ENCODE measurements around the gene PPP2R3A.
"Not testable (repeated sequence)": the region's sequence is repeated elsewhere in the genome, so short reads cannot be mapped to it uniquely, and the experiment has no call there.

Gene PPP2R3A

GRCh38 chr3:136110481-136110880, 145.0 kb downstream of the PPP2R3A start:
- Histone ChIP-seq H3K79me2 (ENCODE audit: insufficient read depth, low read length) (no peaks in the 10 kb centered on the region), H3K4me1 (ENCODE audit: insufficient read depth, low read length, poor library complexity, severe bottlenecking) (peaks cover 31% of the 10 kb centered on the region), H4K20me1 (ENCODE audit: insufficient read depth, low read length, poor library complexity, severe bottlenecking) (no peaks in the 10 kb centered on the region), H3F3A (ENCODE audit: low read depth) (no peaks in the 10 kb centered on the region), H3K4me2 (ENCODE audit: low read depth, low read length, poor library complexity, severe bottlenecking) (peak overlapping the region; percentile 45), H3K9ac (ENCODE audit: low read depth, low read length, poor library complexity, severe bottlenecking) (no peak overlapping the region), H3K4me3 (ENCODE audit: low read length, poor library complexity, severe bottlenecking) (no peak overlapping the region), H2AFZ (ENCODE audit: low read length) (0 out of 2 replicates have a peak overlapping the region, but pooled peaks have one; percentile 6), H3K9me2 (replicated peaks; ENCODE audit: low read depth, low read length) (no peaks in the 10 kb centered on the region), H3K27me3 (ENCODE audit: insufficient read depth, low read length, poor library complexity, severe bottlenecking) (no peaks in the 10 kb centered on the region), H3K36me3 (ENCODE audit: insufficient read depth, low read length) (no peaks in the 10 kb centered on the region), H3K9me3 (ENCODE audit: insufficient read depth, low read depth, low read length) (no peaks in the 10 kb centered on the region)
- no peak for TF ChIP-seq EZH2phosphoT487 (IDR thresholded peaks at IDR 0.05; ENCODE audit: borderline replicate concordance)

- Histone ChIP-seq H3K4me1 (ENCODE audit: insufficient read depth, low read length, poor library complexity, severe bottlenecking) (peaks cover 13% of the 10 kb centered on the region), H3K4me2 (ENCODE audit: low read depth, low read length, poor library complexity, severe bottlenecking) (no peak overlapping the region), H3K9me2 (replicated peaks; ENCODE audit: low read depth, low read length) (no peaks in the 10 kb centered on the region), H3K9ac (ENCODE audit: low read depth, low read length, poor library complexity, severe bottlenecking) (no peak overlapping the region), H3F3A (ENCODE audit: low read depth) (no peaks in the 10 kb centered on the region), H3K9me3 (ENCODE audit: insufficient read depth, low read depth, low read length) (no peaks in the 10 kb centered on the region), H3K36me3 (ENCODE audit: insufficient read depth, low read length) (no peaks in the 10 kb centered on the region), H4K20me1 (ENCODE audit: insufficient read depth, low read length, poor library complexity, severe bottlenecking) (no peaks in the 10 kb centered on the region), H3K4me3 (ENCODE audit: low read length, poor library complexity, severe bottlenecking) (no peak overlapping the region), H3K27me3 (ENCODE audit: insufficient read depth, low read length, poor library complexity, severe bottlenecking) (no peaks in the 10 kb centered on the region), H3K79me2 (ENCODE audit: insufficient read depth, low read length) (no peaks in the 10 kb centered on the region), H2AFZ (ENCODE audit: low read length) (no peak overlapping the region)
- TF ChIP-seq EZH2phosphoT487 (IDR thresholded peaks at IDR 0.05; ENCODE audit: borderline replicate concordance) (no peak), CTCF (conservative IDR thresholded peaks at IDR 0.05; ENCODE audit: low read length) (no peak)
These were observed 148.9 kb downstream of the PPP2R3A start for GRCh38 chr3:136114421-136114820.

- not testable (repeated sequence) for H3K4me3 ChIP-seq (ENCODE audit: low read length, poor library complexity, severe bottlenecking); H3K36me3 ChIP-seq (ENCODE audit: insufficient read depth, low read length); H3K27me3 ChIP-seq (ENCODE audit: insufficient read depth, low read length, poor library complexity, severe bottlenecking)
These were observed 153.8 kb downstream of the PPP2R3A start for GRCh38 chr3:136119332-136119731.

GRCh38 chr3:136119783-136120182, 154.3 kb downstream of the PPP2R3A start:
- not testable (repeated sequence) for H4K20me1 ChIP-seq (ENCODE audit: insufficient read depth, low read length, poor library complexity, severe bottlenecking); H2AFZ ChIP-seq (ENCODE audit: low read length); H3K9me2 ChIP-seq (replicated peaks; ENCODE audit: low read depth, low read length); H3K79me2 ChIP-seq (ENCODE audit: insufficient read depth, low read length); H3K4me2 ChIP-seq (ENCODE audit: low read depth, low read length, poor library complexity, severe bottlenecking); H3K9me3 ChIP-seq (ENCODE audit: insufficient read depth, low read depth, low read length); H3K4me1 ChIP-seq (ENCODE audit: insufficient read depth, low read length, poor library complexity, severe bottlenecking); H3K27me3 ChIP-seq (ENCODE audit: insufficient read depth, low read length, poor library complexity, severe bottlenecking); H3K9ac ChIP-seq (ENCODE audit: low read depth, low read length, poor library complexity, severe bottlenecking); H3F3A ChIP-seq (ENCODE audit: low read depth); H3K36me3 ChIP-seq (ENCODE audit: insufficient read depth, low read length); H3K4me3 ChIP-seq (ENCODE audit: low read length, poor library complexity, severe bottlenecking)

More at GRCh38 chr3:136119332-136119731, 153.8 kb downstream of the PPP2R3A start:
- not testable (repeated sequence) for H3K9me2 ChIP-seq (replicated peaks; ENCODE audit: low read depth, low read length); H2AFZ ChIP-seq (ENCODE audit: low read length); H3K4me2 ChIP-seq (ENCODE audit: low read depth, low read length, poor library complexity, severe bottlenecking); H3K4me1 ChIP-seq (ENCODE audit: insufficient read depth, low read length, poor library complexity, severe bottlenecking); H3K79me2 ChIP-seq (ENCODE audit: insufficient read depth, low read length); H3K9ac ChIP-seq (ENCODE audit: low read depth, low read length, poor library complexity, severe bottlenecking); H3K9me3 ChIP-seq (ENCODE audit: insufficient read depth, low read depth, low read length); H4K20me1 ChIP-seq (ENCODE audit: insufficient read depth, low read length, poor library complexity, severe bottlenecking); H3F3A ChIP-seq (ENCODE audit: low read depth)

Data from Loucy (cell line).